Panc1 (cell line): ENCODE data around the gene PLEKHG7. TPM values are rescaled to one million over a fixed set of nuclear protein-coding genes. Genes with fewer than 3 reads are reported as not detected.

ENCODE experiments used
- ATAC-seq: fragments of 200-7000 bp; cut with Tn5 transposase; 2 replicates; pipeline ENCODE4 v1.9.1; 2020; ENCODE audit warnings: mild to moderate bottlenecking, moderate library complexity
- BruUV-seq: library from RNA; stranded (reverse); fragments of 400-500 nt; replicated peaks from 2 replicates; lab custom pipeline; 2021; lab: Mats Ljungman, UMichigan
- CTCF ChIA-PET: fragments of 300-600 bp; sonication (Branson Sonifier 250); formaldehyde crosslinking; loops from one replicate; lab custom pipeline; 2022; ENCODE audit warnings: antibody characterized with exemption; lab: Charles Lee
- POLR2A ChIA-PET: fragments of 300-600 bp; sonication (Branson Sonifier 250); formaldehyde crosslinking; loops from one replicate; lab custom pipeline; 2022; ENCODE audit warnings: antibody characterized with exemption; lab: Charles Lee
- DNase-seq: peaks from one replicate; pipeline ENCODE4 v3.0.0-alpha.2; 2010; ENCODE audit warnings: low read depth, low spot score
- H3K27ac ChIP-seq: 2 replicates; pipeline ENCODE4 v1.5.1; 2011; ENCODE audit warnings: mild to moderate bottlenecking, low read length, inconsistent platforms
- H3K27me3 ChIP-seq: fragments of 200-500 bp; sonication (Bioruptor generic); 2 replicates; pipeline ENCODE4 v1.6.0; 2014; ENCODE audit warnings: low read length, inconsistent platforms; ENCODE audit not compliant: control insufficient read depth, insufficient read depth
- H3K36me3 ChIP-seq: fragments of 200-500 bp; sonication (Bioruptor generic); 2 replicates; pipeline ENCODE4 v1.5.1; 2014; ENCODE audit warnings: inconsistent platforms, mild to moderate bottlenecking, low read length, moderate library complexity; ENCODE audit not compliant: control insufficient read depth, insufficient read depth
- H3K4me1 ChIP-seq: 2 replicates; pipeline ENCODE4 v1.5.1; 2011; ENCODE audit warnings: inconsistent platforms, mild to moderate bottlenecking, low read length, moderate library complexity; ENCODE audit not compliant: control insufficient read depth, insufficient read depth
- H3K4me3 ChIP-seq, 2 experiments: 2 replicates each; pipeline ENCODE4 v1.5.1; 2011 to 2012; ENCODE audit warnings: low read depth in 2 of 2, low read length in 2 of 2, mild to moderate bottlenecking in 2 of 2, inconsistent platforms in 1 of 2, moderate library complexity in 1 of 2
- H3K9me3 ChIP-seq: fragments of 200-500 bp; sonication (Bioruptor generic); 2 replicates; pipeline ENCODE4 v1.5.1; 2014; ENCODE audit warnings: low read depth, mild to moderate bottlenecking, inconsistent platforms, low read length, moderate library complexity; ENCODE audit not compliant: control insufficient read depth, insufficient read depth
- POLR2AphosphoS5 ChIP-seq: IDR thresholded peaks from 2 replicates; pipeline ENCODE4 v1.6.1; 2012; ENCODE audit warnings: mild to moderate bottlenecking, low read depth, low read length, moderate library complexity
- SIN3A ChIP-seq: IDR thresholded peaks from 2 replicates; pipeline ENCODE4 v1.6.1; 2012; ENCODE audit warnings: low read depth, mild to moderate bottlenecking, low read length, moderate library complexity, borderline replicate concordance; ENCODE audit not compliant: insufficient read depth
- TCF7L2 ChIP-seq: IDR thresholded peaks from 2 replicates; pipeline ENCODE4 v1.6.1; 2011; ENCODE audit warnings: mild to moderate bottlenecking, low read depth, low read length, inconsistent platforms
- in situ Hi-C: cut with HindIII; loops from 2 replicates; pipeline ENCODE4 v1.10.0; 2016; ENCODE audit warnings: low sequenced_read_pairs, low pct_unique_long_range_greater_than_20kb
- intact Hi-C: fragments of 100-400 bp; cut with micrococcal nuclease; formaldehyde crosslinking; loops from one replicate; pipeline ENCODE4 v1.10.0; 2022; ENCODE audit not compliant: unreplicated experiment
- total RNA-seq: library from RNA; stranded (reverse); gene quantifications from one replicate; pipeline ENCODE4 v1.2.1, GENCODE V29; 2021; ENCODE audit not compliant: unreplicated experiment
- TF ChIP-seq, protein P1 (sequence below), 2 experiments: IDR thresholded peaks; 2 replicates each; pipeline ENCODE4 v1.6.1; 2011 to 2012; ENCODE audit warnings: low read depth in 2 of 2, control low read depth in 1 of 2, low read length in 1 of 2, mild to moderate bottlenecking in 1 of 2, moderate library complexity in 1 of 2; ENCODE audit not compliant: insufficient read depth in 1 of 2
- TF ChIP-seq, protein P2 (sequence below): fragments of 450-650 bp; IDR thresholded peaks from 2 replicates; pipeline ENCODE4 v1.5.1; 2017; ENCODE audit warnings: mild to moderate bottlenecking

Gene PLEKHG7
- total RNA-seq, 1 experiment from 2014 or later: not detected

- H3K27me3 ChIP-seq: no peaks in the 10 kb centered on the region
- no peaks in the 10 kb centered on the region for H3K4me1 ChIP-seq
- H3K36me3 ChIP-seq: no peaks in the 10 kb centered on the region
- in situ Hi-C loops: no loop called here
- H3K4me3 ChIP-seq: no peak overlapping the region
- no peak for TF ChIP-seq TCF7L2
- no peak for TF ChIP-seq SIN3A
- TF ChIP-seq POLR2AphosphoS5: no peak
- TF ChIP-seq, protein P1, sequence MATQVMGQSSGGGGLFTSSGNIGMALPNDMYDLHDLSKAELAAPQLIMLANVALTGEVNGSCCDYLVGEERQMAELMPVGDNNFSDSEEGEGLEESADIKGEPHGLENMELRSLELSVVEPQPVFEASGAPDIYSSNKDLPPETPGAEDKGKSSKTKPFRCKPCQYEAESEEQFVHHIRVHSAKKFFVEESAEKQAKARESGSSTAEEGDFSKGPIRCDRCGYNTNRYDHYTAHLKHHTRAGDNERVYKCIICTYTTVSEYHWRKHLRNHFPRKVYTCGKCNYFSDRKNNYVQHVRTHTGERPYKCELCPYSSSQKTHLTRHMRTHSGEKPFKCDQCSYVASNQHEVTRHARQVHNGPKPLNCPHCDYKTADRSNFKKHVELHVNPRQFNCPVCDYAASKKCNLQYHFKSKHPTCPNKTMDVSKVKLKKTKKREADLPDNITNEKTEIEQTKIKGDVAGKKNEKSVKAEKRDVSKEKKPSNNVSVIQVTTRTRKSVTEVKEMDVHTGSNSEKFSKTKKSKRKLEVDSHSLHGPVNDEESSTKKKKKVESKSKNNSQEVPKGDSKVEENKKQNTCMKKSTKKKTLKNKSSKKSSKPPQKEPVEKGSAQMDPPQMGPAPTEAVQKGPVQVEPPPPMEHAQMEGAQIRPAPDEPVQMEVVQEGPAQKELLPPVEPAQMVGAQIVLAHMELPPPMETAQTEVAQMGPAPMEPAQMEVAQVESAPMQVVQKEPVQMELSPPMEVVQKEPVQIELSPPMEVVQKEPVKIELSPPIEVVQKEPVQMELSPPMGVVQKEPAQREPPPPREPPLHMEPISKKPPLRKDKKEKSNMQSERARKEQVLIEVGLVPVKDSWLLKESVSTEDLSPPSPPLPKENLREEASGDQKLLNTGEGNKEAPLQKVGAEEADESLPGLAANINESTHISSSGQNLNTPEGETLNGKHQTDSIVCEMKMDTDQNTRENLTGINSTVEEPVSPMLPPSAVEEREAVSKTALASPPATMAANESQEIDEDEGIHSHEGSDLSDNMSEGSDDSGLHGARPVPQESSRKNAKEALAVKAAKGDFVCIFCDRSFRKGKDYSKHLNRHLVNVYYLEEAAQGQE (IDR thresholded peaks at IDR 0.05; ENCODE audit: insufficient read depth in 1 of 2, low read depth in 2 of 2, low read length in 1 of 2): no peak
- TF ChIP-seq, protein P2, sequence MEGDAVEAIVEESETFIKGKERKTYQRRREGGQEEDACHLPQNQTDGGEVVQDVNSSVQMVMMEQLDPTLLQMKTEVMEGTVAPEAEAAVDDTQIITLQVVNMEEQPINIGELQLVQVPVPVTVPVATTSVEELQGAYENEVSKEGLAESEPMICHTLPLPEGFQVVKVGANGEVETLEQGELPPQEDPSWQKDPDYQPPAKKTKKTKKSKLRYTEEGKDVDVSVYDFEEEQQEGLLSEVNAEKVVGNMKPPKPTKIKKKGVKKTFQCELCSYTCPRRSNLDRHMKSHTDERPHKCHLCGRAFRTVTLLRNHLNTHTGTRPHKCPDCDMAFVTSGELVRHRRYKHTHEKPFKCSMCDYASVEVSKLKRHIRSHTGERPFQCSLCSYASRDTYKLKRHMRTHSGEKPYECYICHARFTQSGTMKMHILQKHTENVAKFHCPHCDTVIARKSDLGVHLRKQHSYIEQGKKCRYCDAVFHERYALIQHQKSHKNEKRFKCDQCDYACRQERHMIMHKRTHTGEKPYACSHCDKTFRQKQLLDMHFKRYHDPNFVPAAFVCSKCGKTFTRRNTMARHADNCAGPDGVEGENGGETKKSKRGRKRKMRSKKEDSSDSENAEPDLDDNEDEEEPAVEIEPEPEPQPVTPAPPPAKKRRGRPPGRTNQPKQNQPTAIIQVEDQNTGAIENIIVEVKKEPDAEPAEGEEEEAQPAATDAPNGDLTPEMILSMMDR: no peak
- no TSS peak for BruUV-seq
- ATAC-seq (no peak), DNase-seq (no peak)
- POLR2A ChIA-PET: no interaction called here
- CTCF ChIA-PET: interaction anchor here (0.6 kb wide), 1 partner anchor 108 kb away, joined by 5 read pairs; no protein-coding TSS in a partner anchor
- intact Hi-C loops: no loop called here
- no peaks in the 10 kb centered on the region for H3K9me3 ChIP-seq
- H3K27ac ChIP-seq: no peak overlapping the region
Measured at GRCh38 chr12:92676710-92677109, 26.1 kb upstream of the PLEKHG7 start.

DNA sequence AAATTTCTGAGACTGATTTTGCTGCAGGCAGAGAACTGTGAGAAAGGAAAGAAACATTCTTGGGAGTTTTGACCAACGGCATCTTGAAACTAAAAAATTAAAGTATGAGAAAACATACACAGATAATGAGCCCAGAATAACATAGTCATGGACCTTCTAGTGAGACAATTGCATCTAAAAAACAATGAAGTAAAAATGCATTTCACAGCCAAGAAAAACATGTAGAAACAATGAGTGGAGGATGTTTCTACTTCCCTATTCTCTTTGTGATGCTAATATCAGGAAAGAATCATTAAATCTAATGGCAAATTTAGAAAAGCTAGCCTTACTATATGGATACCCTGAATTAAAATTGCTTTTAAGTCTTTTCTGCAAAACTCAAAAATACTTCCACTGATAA, 12.2 kb upstream of the PLEKHG7 start:
- DNase-seq (no peak), ATAC-seq (no peak)
- intact Hi-C loops (no loop called here), in situ Hi-C loops (no loop called here)
- Histone ChIP-seq H3K4me3 (no peak overlapping the region), H3K4me1 (no peaks in the 10 kb centered on the region), H3K9me3 (no peaks in the 10 kb centered on the region), H3K27ac (no peak overlapping the region), H3K27me3 (no peaks in the 10 kb centered on the region), H3K36me3 (no peaks in the 10 kb centered on the region)
- ChIA-PET POLR2A (no interaction called here), CTCF (no interaction called here)
- no TSS peak for BruUV-seq
- no peak for TF ChIP-seq TCF7L2
- TF ChIP-seq, protein P2: no peak
- TF ChIP-seq SIN3A: no peak
- TF ChIP-seq, protein P1 (IDR thresholded peaks at IDR 0.05; ENCODE audit: insufficient read depth in 1 of 2, low read depth in 2 of 2, low read length in 1 of 2): no peak
- no peak for TF ChIP-seq POLR2AphosphoS5
